Measurements from ENCODE around the gene MDGA2. TPM values are rescaled to one million over a fixed set of nuclear protein-coding genes. Genes with fewer than 3 reads are reported as not detected.
A peak's percentile ranks its signal among the peaks of the same experiment; 100 is the strongest.

MDGA2 gene
- total RNA-seq, 1 donor from 2014 or later: not detected

DNA sequence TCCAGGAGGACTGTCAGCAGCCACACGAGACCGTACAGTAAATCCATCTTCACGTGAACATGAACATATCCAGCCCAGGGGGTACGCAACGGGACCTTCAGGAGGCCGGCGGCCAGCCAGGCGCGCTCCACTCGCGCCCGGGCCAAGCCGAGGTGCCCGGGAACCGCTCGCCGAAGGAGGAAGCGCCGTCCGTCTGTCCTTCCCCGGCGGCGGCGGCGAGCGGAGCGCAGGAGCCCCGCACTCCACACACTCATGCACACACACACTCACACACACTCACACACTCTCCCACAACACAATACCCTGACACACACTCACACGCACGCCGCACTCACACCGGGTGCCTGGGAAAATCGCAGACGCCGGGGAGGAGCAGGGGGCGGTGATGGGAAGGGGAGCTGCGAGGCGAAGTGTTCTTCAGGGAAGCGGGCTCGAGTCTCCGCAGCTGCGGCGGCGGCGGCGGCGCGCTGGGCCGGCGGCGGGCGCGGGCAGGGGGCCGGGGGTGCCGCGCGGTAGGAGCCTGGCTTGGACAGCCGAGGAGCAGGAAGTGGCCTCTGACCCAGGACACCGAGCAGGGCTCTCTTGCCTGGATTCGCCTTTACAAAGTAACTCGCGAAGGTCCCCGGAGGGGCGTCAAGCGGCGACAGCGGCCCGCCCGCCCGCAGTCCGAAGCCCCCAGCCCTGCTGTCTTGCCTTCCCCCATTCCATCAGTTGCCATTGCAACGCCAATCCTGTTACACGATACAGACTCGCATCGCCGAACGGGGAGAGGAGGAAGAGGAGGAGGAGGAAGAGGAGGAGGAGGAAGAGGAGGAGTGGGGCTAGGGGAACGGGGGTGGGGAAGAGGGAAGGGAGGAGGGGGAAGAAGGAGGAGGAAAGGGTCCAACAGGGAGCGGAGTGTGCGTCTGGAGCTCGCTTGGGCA, 601 bp downstream of the MDGA2 start:
- TF ChIP-seq, protein P1, sequence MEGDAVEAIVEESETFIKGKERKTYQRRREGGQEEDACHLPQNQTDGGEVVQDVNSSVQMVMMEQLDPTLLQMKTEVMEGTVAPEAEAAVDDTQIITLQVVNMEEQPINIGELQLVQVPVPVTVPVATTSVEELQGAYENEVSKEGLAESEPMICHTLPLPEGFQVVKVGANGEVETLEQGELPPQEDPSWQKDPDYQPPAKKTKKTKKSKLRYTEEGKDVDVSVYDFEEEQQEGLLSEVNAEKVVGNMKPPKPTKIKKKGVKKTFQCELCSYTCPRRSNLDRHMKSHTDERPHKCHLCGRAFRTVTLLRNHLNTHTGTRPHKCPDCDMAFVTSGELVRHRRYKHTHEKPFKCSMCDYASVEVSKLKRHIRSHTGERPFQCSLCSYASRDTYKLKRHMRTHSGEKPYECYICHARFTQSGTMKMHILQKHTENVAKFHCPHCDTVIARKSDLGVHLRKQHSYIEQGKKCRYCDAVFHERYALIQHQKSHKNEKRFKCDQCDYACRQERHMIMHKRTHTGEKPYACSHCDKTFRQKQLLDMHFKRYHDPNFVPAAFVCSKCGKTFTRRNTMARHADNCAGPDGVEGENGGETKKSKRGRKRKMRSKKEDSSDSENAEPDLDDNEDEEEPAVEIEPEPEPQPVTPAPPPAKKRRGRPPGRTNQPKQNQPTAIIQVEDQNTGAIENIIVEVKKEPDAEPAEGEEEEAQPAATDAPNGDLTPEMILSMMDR (IDR thresholded peaks at IDR 0.05): no peak
- ATAC-seq: no peak
- no peak overlapping the region for H3K27ac ChIP-seq
- intact Hi-C loops (cut with DNase I): no loop called here
- H3K4me1 ChIP-seq: no peaks in the 10 kb centered on the region
- peak overlapping the region; percentile 19 for H3K4me3 ChIP-seq
- peaks cover 59% of the 10 kb centered on the region for H3K27me3 ChIP-seq
- no peaks in the 10 kb centered on the region for H3K9me3 ChIP-seq
- H3K36me3 ChIP-seq: no peaks in the 10 kb centered on the region
- peak; percentile 50 for DNase-seq

DNA sequence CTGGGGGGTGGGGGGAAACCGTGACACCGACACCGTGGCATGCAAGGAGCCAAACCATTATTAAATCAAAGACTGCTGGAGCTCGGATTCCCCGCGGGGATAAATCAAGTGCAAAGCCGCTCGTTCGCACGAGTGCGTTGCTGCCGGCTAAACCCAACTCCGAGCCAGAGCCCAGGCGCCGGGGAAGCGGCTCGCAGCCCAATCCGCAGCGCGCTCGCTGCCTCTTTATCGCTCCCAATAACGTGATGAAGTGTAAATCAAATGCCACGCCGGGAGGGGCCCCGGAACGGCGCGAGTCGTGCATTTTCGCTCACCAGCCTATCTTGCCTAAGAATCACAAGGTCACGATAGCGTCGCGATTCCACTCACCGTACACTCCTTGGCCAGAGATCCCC, 1.3 kb downstream of the MDGA2 start:
- Histone ChIP-seq H3K36me3 (no peaks in the 10 kb centered on the region), H3K9me3 (no peaks in the 10 kb centered on the region), H3K27ac (no peak overlapping the region), H3K4me3 (no peak overlapping the region), H3K4me1 (no peaks in the 10 kb centered on the region), H3K27me3 (peaks cover 59% of the 10 kb centered on the region)
- ATAC-seq: no peak
- TF ChIP-seq, protein P1 (IDR thresholded peaks at IDR 0.05): no peak
- intact Hi-C loops (cut with DNase I): no loop called here
- DNase-seq: no peak

- Histone ChIP-seq H3K9me3 (no peaks in the 10 kb centered on the region), H3K27ac (no peak overlapping the region), H3K4me1 (no peaks in the 10 kb centered on the region), H3K4me3 (no peak overlapping the region), H3K36me3 (no peaks in the 10 kb centered on the region), H3K27me3 (no peaks in the 10 kb centered on the region)
- intact Hi-C loops (cut with DNase I): no loop called here
- DNase-seq: no peak
- ATAC-seq: no peak
- TF ChIP-seq, protein P1 (IDR thresholded peaks at IDR 0.05): no peak
These were observed 9.9 kb downstream of the MDGA2 start for GRCh38 chr14:47665337-47666134.

DNA sequence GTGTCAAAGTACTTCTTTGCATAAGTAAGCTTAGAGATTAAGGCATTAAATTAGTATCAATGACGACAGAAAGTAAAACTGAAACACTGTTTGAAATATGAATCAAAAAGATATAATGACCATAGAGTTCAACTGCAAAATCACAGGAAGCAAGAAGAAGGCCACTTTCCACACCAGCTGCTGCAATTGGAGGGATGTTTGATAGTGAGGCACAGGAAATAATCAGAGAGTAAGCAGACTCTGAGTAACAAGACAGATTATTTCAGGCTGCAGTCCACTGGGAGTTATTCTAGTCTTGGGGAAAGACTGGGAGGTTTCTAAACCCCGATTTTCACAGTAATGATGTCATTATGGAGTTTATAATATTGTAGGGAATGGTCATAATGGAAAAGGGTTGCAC, 12.9 kb downstream of the MDGA2 start:
- DNase-seq: no peak
- intact Hi-C loops (cut with DNase I): no loop called here
- TF ChIP-seq, protein P1 (IDR thresholded peaks at IDR 0.05): no peak
- H3K27ac ChIP-seq: no peak overlapping the region
- no peaks in the 10 kb centered on the region for H3K27me3 ChIP-seq
- H3K9me3 ChIP-seq: no peaks in the 10 kb centered on the region
- H3K4me3 ChIP-seq: no peak overlapping the region
- H3K4me1 ChIP-seq: no peaks in the 10 kb centered on the region
- no peaks in the 10 kb centered on the region for H3K36me3 ChIP-seq
- ATAC-seq: no peak

- DNase-seq: no peak
- Histone ChIP-seq H3K4me3 (no peak overlapping the region), H3K9me3 (no peaks in the 10 kb centered on the region), H3K4me1 (no peaks in the 10 kb centered on the region), H3K27ac (no peak overlapping the region), H3K27me3 (no peaks in the 10 kb centered on the region), H3K36me3 (no peaks in the 10 kb centered on the region)
- intact Hi-C loops (cut with DNase I): no loop called here
- TF ChIP-seq, protein P1 (IDR thresholded peaks at IDR 0.05): no peak
- ATAC-seq: no peak
These were observed 15.2 kb downstream of the MDGA2 start for GRCh38 chr14:47660158-47660557.

Data from upper lobe of right lung (tissue), 1 donor.